Astrocyte (in vitro differentiated cells and primary cell): ENCODE results near the gene PCP2. TPM values are rescaled to one million over a fixed set of nuclear protein-coding genes. Genes with fewer than 3 reads are reported as not detected.

ENCODE experiments used
- DNase-seq: peaks from one replicate; pipeline ENCODE4 v3.0.0-alpha.2; 2010; ENCODE audit warnings: low read depth
- FAIRE-seq: peaks from 2 replicates; lab custom pipeline; 2011; peaks lifted over from hg19 to GRCh38; lab: Jason Lieb, UNC
- H2AFZ ChIP-seq: 2 replicates; pipeline ENCODE4 v1.6.0; 2012; ENCODE audit warnings: low read depth, low read length, inconsistent platforms
- H3K27ac ChIP-seq: 2 replicates; pipeline ENCODE4 v1.5.1; 2011; ENCODE audit warnings: low read depth, low read length, inconsistent platforms
- H3K27me3 ChIP-seq: 2 replicates; pipeline ENCODE4 v1.6.0; 2011; ENCODE audit warnings: low read length, inconsistent platforms; ENCODE audit not compliant: insufficient read depth
- H3K36me3 ChIP-seq: 2 replicates; pipeline ENCODE4 v1.5.1; 2011; ENCODE audit warnings: low read length, inconsistent platforms; ENCODE audit not compliant: insufficient read depth
- H3K4me1 ChIP-seq: 2 replicates; pipeline ENCODE4 v1.5.1; 2011; ENCODE audit warnings: low read length, inconsistent platforms; ENCODE audit not compliant: insufficient read depth
- H3K4me2 ChIP-seq: 2 replicates; pipeline ENCODE4 v1.6.0; 2012; ENCODE audit warnings: low read length, inconsistent platforms
- H3K4me3 ChIP-seq: 2 replicates; pipeline ENCODE4 v1.5.1; 2011; ENCODE audit warnings: low read depth, mild to moderate bottlenecking, low read length, inconsistent platforms; ENCODE audit not compliant: insufficient read depth
- H3K79me2 ChIP-seq: 2 replicates; pipeline ENCODE4 v1.6.0; 2012; ENCODE audit warnings: mild to moderate bottlenecking, low read length, inconsistent platforms; ENCODE audit not compliant: insufficient read depth
- H3K9ac ChIP-seq: 2 replicates; pipeline ENCODE4 v1.6.0; 2012; ENCODE audit warnings: mild to moderate bottlenecking, low read length, inconsistent platforms
- H3K9me3 ChIP-seq: 2 replicates; pipeline ENCODE4 v1.5.1; 2012; ENCODE audit warnings: low read depth, mild to moderate bottlenecking, low read length, inconsistent platforms; ENCODE audit not compliant: insufficient read depth
- H4K20me1 ChIP-seq: 2 replicates; pipeline ENCODE4 v1.6.0; 2012; ENCODE audit warnings: low read length, inconsistent platforms; ENCODE audit not compliant: insufficient read depth
- H3K27ac Mint-ChIP-seq: one replicate; pipeline ENCODE4 v1.8.0; 2021; ENCODE audit warnings: mild to moderate bottlenecking, mixed read lengths; ENCODE audit not compliant: unreplicated experiment
- H3K27me3 Mint-ChIP-seq: one replicate; pipeline ENCODE4 v1.8.0; 2021; ENCODE audit warnings: low read depth, mixed read lengths; ENCODE audit not compliant: unreplicated experiment
- H3K36me3 Mint-ChIP-seq: one replicate; pipeline ENCODE4 v1.8.0; 2021; ENCODE audit warnings: low read depth, mixed read lengths; ENCODE audit not compliant: unreplicated experiment
- H3K4me1 Mint-ChIP-seq: one replicate; pipeline ENCODE4 v1.8.0; 2021; ENCODE audit warnings: low read depth, mixed read lengths; ENCODE audit not compliant: unreplicated experiment
- H3K4me3 Mint-ChIP-seq: one replicate; pipeline ENCODE4 v1.8.0; 2021; ENCODE audit warnings: mild to moderate bottlenecking, moderate library complexity, mixed read lengths; ENCODE audit not compliant: unreplicated experiment
- H3K9me3 Mint-ChIP-seq: one replicate; pipeline ENCODE4 v1.8.0; 2021; ENCODE audit warnings: mild to moderate bottlenecking, mixed read lengths; ENCODE audit not compliant: unreplicated experiment
- EZH2 ChIP-seq: IDR thresholded peaks from 2 replicates; pipeline ENCODE4 v1.6.1; 2012; ENCODE audit warnings: mild to moderate bottlenecking, low read length, inconsistent platforms; ENCODE audit not compliant: insufficient read depth
- total RNA-seq: library from RNA; stranded (reverse); gene quantifications from 2 replicates; pipeline ENCODE4 v1.2.1, GENCODE V29; 2021
- TF ChIP-seq, protein P1 (sequence below): IDR thresholded peaks from 2 replicates; pipeline ENCODE4 v1.5.1; 2011; ENCODE audit warnings: low read depth, mild to moderate bottlenecking, inconsistent platforms, low read length, moderate library complexity; ENCODE audit not compliant: insufficient read depth

The PCP2 gene
- total RNA-seq, 1 donor from 2014 or later, result not detected

DNA sequence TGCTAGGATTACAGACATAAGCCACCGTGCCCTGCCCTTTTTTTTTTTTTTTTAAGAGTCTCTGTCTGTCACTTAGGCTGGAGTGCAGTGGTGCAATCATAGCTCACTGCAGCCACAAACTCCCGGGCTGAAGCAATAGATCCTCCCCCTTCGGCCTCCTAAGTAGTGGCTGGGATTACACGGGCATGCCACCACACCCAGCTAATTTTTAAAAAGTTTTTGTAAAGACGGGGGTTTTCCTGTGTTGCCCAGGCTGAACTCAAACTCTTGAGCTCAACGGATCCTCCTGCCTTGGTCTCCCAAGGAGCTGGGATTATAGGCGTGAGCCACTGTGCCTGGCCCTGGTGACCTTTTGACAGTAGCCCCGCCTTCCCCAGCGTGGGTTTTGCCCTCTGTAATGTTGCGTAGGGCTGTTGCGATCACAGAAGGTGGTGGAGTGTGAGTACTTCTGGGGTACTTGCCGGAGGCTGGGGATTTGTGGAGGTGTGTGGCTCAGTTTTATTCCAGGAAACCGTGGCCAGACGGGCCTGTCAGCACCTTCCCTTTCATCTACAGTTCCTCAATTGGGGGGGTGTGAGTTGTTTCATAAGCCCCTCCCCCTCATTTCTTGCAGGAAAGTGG, 23.7 kb upstream of the PCP2 start:
- FAIRE-seq (no peak), DNase-seq (no peak)
- H3K4me1 Mint-ChIP-seq, result no peaks in the 10 kb centered on the region
- Histone ChIP-seq H3K4me2 (no peak overlapping the region), H3K27me3 (peaks cover 2% of the 10 kb centered on the region), H3K36me3 (no peaks in the 10 kb centered on the region), H3K4me3 (no peak overlapping the region), H3K27ac (no peak overlapping the region), H3K79me2 (no peaks in the 10 kb centered on the region), H3K9me3 (no peaks in the 10 kb centered on the region), H3K4me1 (no peaks in the 10 kb centered on the region), H2AFZ (no peak overlapping the region), H3K9ac (no peak overlapping the region), H4K20me1 (no peaks in the 10 kb centered on the region)
- H3K27me3 Mint-ChIP-seq, result peaks cover 49% of the 10 kb centered on the region
- H3K36me3 Mint-ChIP-seq, result no peaks in the 10 kb centered on the region
- no peak overlapping the region for H3K4me3 Mint-ChIP-seq
- no peaks in the 10 kb centered on the region for H3K9me3 Mint-ChIP-seq
- H3K27ac Mint-ChIP-seq, result no peak overlapping the region
- TF ChIP-seq, protein P1, sequence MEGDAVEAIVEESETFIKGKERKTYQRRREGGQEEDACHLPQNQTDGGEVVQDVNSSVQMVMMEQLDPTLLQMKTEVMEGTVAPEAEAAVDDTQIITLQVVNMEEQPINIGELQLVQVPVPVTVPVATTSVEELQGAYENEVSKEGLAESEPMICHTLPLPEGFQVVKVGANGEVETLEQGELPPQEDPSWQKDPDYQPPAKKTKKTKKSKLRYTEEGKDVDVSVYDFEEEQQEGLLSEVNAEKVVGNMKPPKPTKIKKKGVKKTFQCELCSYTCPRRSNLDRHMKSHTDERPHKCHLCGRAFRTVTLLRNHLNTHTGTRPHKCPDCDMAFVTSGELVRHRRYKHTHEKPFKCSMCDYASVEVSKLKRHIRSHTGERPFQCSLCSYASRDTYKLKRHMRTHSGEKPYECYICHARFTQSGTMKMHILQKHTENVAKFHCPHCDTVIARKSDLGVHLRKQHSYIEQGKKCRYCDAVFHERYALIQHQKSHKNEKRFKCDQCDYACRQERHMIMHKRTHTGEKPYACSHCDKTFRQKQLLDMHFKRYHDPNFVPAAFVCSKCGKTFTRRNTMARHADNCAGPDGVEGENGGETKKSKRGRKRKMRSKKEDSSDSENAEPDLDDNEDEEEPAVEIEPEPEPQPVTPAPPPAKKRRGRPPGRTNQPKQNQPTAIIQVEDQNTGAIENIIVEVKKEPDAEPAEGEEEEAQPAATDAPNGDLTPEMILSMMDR, result no peak
- TF ChIP-seq EZH2, result no peak

DNA sequence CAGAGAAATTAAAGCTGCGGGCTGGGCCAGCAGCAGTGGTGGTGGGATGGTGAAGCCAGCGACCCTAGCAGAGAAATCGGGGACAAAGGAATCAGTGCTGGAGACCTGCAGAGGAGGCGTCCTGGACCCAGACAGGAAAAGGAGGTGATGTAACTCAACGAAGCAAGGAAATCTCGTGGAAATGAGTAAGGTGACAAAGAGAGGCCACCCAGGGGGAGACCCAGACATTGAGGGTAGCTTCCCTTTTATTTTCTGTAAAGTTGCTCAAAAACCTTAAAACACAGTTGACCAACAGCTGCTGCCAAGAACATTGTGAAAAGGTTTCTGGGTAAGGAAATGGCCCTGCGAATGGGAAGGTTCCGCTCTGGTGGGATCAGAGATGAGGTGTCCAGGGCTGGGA, 22.1 kb upstream of the PCP2 start:
- H3K9ac ChIP-seq, result no peak overlapping the region
- TF ChIP-seq EZH2, result no peak
- TF ChIP-seq, protein P1, result no peak
- H3K27ac Mint-ChIP-seq, result peak overlapping the region; percentile 12
- no peak overlapping the region for H3K4me3 Mint-ChIP-seq
- H3K4me1 ChIP-seq, result no peaks in the 10 kb centered on the region
- H3K9me3 Mint-ChIP-seq, result no peaks in the 10 kb centered on the region
- H3K4me2 ChIP-seq, result no peak overlapping the region
- H2AFZ ChIP-seq, result no peak overlapping the region
- H4K20me1 ChIP-seq, result no peaks in the 10 kb centered on the region
- H3K27ac ChIP-seq, result no peak overlapping the region
- H3K9me3 ChIP-seq, result no peaks in the 10 kb centered on the region
- H3K79me2 ChIP-seq, result no peaks in the 10 kb centered on the region
- no peaks in the 10 kb centered on the region for H3K36me3 Mint-ChIP-seq
- no peak for DNase-seq
- H3K27me3 ChIP-seq, result peaks cover 4% of the 10 kb centered on the region
- H3K4me3 ChIP-seq, result no peak overlapping the region
- no peaks in the 10 kb centered on the region for H3K4me1 Mint-ChIP-seq
- no peaks in the 10 kb centered on the region for H3K36me3 ChIP-seq
- FAIRE-seq, result no peak
- peaks cover 45% of the 10 kb centered on the region for H3K27me3 Mint-ChIP-seq

GRCh38 chr19:7654401-7654800, 20.9 kb upstream of the PCP2 start:
- Histone ChIP-seq H2AFZ (no peak overlapping the region), H3K9ac (no peak overlapping the region), H3K36me3 (no peaks in the 10 kb centered on the region), H3K4me3 (no peak overlapping the region), H3K27me3 (peaks cover 2% of the 10 kb centered on the region), H3K79me2 (no peaks in the 10 kb centered on the region), H3K9me3 (no peaks in the 10 kb centered on the region), H3K4me1 (no peaks in the 10 kb centered on the region), H4K20me1 (no peaks in the 10 kb centered on the region), H3K27ac (no peak overlapping the region), H3K4me2 (no peak overlapping the region)
- Mint-ChIP-seq H3K4me1 (no peaks in the 10 kb centered on the region), H3K4me3 (no peak overlapping the region), H3K27me3 (peaks cover 47% of the 10 kb centered on the region), H3K27ac (no peak overlapping the region), H3K9me3 (no peaks in the 10 kb centered on the region), H3K36me3 (no peaks in the 10 kb centered on the region)
- no peak for FAIRE-seq
- no peak for DNase-seq
- TF ChIP-seq, protein P1, result no peak
- TF ChIP-seq EZH2, result no peak
